ENCODE results near the gene SNPH.
"Not testable (repeated sequence)": the region's sequence is repeated elsewhere in the genome, so short reads cannot be mapped to it uniquely, and the experiment has no call there.

The SNPH gene, protein sequence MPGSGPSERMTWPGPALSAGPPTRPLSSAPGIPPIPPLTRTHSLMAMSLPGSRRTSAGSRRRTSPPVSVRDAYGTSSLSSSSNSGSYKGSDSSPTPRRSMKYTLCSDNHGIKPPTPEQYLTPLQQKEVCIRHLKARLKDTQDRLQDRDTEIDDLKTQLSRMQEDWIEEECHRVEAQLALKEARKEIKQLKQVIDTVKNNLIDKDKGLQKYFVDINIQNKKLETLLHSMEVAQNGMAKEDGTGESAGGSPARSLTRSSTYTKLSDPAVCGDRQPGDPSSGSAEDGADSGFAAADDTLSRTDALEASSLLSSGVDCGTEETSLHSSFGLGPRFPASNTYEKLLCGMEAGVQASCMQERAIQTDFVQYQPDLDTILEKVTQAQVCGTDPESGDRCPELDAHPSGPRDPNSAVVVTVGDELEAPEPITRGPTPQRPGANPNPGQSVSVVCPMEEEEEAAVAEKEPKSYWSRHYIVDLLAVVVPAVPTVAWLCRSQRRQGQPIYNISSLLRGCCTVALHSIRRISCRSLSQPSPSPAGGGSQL

DNA sequence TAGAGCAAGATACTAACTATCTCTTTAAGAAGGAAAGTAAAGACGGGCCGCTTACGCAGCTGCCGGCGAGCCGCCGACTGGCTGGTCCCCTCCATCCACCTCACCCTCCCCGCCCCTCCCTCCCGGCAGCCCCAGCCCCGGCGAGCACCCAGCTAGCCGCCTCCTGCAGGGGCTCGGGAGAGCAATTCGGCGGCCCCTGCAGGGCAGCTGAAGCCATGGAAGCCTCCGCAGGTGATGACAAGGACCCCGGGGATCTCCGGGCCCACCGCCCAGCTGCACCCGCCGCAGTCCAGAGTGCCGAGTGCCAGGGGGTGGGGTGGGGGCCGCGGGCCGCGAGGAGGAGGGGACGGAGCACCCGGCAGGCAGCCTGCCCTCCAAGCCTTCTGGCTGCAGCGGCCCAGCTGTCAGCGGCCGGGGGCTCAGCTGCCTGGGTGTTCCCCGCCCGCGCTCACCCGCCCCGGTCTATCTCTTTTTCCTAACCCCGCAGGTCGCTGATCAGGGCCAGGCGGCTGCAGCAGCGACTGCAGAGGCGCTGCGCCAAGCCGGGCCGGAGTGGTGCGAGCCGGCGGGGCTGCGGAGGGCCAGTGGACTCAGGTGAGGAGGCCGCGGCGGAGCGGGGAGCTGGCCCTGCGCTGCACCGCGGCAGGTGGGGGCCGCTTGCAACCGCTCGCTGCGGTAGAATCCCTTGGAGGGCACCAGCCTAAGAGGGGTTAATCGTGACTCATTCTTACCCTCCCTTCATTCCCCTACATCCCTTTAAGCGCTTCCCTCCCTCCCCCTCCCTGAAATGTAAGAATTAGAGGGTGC is at the start of gene SNPH:
Gene SNPH (plus strand): TSS at position 128 of the 807 bp plus-strand sequence. CDS start 29,946 bp downstream, outside the sequence.
- peak; percentile 66 for DNase-seq

DNA sequence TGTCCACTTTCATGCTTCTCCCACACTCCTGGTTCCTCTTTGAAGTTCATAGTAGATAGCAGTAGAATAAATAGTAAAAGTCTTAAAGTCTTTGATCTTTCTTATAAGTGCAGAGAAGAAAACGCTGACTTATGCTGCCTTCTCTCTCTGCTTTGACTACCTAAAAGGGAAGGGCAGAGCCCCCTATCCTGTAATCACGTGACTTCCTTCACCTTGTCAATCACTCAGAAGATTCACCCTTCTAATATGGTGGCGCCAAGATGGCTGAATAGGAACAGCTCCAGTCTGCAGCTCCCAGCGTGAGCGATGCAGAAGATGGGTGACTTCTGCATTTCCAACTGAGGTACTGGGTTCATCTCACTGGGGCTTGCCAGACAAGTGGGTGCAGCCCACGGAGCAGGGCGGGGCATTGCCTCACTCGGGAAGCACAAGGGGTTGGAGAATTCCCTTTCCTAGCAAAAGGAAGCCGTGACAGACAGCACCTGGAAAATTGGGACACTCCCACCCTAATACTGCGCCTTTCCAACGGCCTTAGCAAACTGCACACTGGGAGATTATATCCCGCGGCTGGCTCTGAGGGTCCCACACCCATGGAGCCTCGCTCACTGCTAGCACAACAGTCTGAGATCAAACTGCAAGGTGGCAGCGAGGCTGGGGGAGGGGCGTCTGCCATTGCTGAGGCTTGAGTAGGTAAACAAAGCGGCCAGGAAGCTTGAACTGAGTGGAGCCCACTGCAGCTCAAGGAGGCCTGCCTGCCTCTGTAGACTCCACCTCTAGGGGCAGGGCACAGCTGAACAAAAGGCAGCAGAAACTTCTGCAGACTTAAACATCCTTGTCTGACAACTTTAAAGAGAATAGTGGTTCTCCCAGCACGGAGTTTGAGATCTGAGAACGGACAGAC is 49.3 kb upstream of the SNPH start:
- DNase-seq: not testable (repeated sequence)

DNA sequence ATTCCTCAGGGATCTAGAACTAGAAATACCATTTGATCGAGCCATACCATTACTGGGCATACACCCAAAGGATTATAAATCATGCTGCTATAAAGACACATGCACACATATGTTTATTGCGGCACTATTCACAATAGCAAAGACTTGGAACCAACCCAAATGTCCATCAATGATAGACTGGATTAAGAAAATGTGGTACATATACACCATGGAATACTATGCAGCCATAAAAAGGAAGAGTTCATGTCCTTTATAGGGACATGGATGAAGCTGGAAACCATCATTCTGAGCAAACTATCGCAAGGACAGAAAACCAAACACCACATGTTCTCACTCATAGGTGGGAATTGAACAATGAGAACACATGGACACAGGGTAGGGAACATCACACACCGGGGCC is 43.3 kb upstream of the SNPH start:
- not testable (repeated sequence) for DNase-seq

DNA sequence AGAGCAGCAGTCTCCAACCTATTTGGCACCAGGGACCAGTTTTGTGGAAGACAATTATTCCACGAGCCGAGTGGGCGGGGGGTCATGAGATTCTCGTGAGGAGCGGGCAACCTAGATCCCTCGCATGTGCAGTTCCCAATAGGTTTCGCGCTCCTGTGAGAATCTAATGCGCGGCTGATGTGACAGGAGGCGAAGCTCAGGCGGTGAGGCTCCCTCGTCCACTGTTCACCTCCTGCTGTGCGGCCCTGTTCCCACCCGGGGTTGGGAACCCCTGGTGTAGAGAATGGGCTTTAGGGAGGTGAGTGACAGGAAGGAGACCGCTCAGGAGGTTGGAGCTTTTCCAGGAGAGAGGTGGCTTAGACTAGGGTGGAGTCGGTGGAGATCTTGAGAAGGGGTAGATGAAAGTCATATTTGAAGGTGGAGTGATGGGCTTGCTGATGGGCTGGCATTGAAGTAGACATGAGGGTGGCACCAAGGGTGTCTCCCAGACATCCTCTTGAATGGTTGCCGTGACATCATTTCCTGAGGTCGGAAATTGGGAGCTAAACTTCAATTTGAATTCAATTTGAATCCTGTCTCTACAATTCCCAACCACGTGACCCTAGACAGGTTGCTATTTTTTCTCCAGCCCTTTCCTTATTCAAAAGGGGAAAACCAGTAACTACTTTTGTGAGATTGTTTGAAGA is 41.7 kb upstream of the SNPH start:
- no peak for DNase-seq

DNA sequence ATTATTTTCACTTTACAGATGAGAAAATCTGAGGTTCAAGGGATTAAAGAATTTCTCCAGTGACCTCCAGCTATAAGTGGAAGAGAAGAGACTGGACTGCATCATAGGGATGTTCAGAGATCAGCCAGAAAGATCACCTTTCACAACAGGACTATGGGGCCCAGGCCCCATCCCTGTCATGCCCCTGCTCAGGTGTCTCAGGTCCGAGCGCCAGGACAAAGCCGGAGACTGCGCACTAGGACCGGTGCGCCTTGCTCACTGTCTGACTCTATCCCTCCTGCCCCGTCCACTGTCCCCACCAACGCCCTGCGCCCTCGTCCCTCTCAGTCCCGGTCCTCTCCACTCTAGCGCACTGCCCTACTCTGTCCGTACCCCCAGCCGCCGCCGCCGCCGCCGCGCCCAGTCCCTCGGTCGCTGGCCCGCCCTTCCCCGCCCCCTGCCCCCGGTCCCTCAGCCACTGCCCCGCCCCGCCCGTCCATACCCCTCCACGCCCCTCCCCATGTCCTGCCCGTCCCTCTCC is 40.8 kb upstream of the SNPH start:
- no peak for DNase-seq

DNA sequence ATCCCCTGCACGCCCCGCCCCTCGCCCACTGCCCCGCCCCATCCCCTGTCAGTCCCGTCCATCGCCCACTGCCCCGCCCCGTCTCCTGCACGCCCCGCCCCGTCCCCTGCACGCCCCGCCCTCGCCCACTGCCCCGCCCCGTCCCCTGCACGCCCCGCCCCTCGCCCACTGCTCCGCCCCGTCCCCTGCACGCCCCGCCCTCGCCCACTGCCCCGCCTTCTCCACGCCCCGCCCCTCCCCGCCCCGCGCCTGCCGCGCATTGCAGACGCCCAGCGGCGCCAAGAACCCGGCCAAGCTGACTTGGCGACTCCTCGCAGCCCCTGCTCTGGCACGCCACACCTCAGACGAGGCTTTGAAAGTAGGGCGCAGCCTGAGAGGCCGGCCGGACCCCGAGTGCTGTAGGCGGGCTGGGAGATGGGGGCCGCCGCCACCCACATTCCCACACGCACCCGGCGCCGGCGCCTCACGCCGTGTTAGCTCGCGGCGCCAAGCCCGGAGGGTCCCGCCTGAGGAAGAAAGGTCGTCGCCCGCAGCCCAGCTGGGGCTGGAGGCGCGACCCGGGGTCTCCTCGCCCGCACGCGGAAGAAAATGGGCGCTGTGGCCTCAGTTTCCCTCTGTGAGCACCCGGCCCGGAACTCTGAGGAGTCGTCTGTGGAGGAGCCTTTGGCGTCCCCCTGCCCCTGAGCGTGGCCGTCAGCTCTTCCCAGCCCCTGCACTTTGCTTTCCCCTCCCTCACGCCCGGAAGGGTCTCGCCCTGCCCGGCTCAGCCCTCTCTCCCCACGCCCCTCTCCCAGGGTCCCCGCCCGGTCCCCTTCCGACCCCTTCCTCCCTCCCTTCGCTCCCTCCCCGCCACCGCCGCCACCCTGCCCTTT is 40.1 kb upstream of the SNPH start, which contains the start of gene RAD21L1:
Gene RAD21L1 (plus strand): TSS at position 262 of the 872 bp plus-strand sequence. CDS start 2,410 bp downstream, outside the sequence.
- DNase-seq: peak; percentile 74

DNA sequence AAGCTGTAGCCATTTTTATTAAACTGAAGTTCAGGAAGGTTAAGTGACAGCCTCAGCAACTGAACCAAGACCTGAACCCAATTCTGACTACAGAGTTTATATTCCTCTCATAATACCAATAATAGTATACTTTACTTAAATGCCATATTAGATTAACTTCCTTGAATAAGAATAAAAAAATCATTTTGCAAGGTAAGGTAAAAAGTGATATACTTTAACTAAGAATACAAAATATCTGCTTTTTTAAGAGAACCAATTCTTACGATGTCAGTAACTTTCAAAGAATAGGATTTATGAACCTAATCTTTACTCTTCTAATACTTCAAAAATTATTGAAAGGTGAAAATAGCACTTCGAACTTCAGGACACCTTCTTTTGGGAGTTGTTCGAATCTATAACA is 36.6 kb upstream of the SNPH start:
- no peak for DNase-seq

DNA sequence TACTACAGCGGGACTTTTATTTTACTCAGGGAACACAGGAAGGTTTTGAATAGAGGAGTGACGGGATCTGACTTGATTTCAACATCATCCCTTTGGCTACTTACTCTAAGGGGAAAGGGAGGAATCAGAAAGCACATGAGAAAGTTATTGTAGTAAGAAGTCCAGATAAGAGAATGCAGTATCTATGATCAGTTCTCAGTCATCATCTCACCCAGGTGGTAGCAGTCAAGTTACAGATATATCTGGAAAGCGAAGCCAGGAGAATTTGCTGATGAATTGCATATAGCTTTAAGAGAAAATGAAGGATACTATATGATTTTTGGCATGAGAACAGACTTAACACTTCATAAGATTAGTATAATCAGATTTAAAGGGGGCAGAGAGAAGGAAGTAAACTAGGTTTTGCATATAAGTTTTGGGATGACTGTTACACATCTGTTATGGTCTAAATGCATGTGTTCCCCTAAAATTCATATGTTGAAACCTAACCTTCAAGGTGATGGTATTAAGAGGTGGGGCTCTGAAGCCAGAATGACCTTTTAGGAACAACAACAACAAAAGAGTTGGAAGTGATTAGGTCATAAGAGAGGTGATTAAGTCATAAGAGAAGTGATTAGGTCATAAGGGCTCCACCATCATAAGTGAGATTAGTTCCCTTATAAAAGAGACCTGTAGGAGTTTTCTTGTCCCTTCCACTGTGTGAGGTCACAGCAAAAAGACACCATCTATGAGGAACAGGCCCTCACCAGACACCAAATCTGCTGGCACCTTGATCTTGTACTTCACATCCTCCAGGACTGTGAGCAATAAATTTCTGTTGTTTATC is 33.6 kb upstream of the SNPH start:
- DNase-seq: no peak

DNA sequence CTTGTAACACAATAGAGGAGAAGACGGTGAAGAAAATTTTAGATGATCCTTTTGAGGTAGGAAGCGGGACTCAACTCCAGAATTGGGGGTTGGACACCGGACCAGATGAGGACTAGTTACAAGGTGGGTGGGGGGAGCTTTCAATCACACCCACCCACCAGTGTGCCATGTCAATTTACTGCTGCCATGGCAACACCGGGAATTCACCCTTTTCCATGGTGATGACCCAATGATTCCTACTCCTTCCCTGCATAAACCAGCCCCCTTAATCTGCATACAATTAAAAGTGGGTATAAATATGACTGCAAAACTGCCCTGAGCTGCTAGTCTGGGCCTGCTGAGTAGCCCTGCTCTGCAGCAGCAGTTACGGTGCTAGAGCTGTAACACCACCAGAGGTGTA is 25.5 kb upstream of the SNPH start:
- DNase-seq: no peak

DNA sequence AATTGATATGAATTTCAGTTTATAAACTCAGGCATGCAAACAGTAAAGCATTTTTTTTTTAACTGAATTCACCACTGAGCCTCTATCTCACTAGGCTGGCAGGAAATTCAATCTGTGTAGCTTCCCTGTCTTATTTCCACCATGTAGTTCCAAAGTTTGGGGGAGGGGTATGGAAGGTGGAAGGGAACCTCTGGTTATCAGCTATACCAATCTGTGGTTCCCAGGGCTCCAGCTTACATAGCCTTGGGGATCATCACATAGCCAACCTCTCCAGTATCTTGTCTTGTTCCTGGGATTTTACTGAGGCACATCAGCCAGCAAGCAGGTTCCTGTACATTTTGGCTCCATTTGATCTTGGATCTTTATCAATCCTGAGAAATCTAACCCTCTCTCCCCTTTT is 24.6 kb upstream of the SNPH start:
- no peak for DNase-seq

DNA sequence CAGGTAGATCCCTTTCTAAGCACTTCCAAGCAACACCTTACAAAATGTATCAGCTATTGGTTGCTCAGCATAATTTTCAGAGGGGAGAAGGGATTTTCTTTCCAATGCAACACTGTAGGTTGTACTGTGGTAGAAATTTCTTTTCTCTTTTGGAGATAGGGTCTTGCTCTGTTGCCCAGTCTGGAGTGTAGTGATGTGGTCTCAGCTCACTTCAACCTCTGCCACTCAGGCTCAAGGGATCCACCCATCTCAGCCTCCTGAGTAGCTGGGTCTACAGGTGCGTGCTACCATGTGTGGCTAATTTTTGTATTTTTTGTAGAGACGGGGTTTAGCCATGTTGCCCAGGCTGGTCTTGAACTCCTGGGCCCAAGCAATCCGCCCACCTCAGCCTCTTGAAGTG is 24.0 kb upstream of the SNPH start:
- DNase-seq: no peak

DNA sequence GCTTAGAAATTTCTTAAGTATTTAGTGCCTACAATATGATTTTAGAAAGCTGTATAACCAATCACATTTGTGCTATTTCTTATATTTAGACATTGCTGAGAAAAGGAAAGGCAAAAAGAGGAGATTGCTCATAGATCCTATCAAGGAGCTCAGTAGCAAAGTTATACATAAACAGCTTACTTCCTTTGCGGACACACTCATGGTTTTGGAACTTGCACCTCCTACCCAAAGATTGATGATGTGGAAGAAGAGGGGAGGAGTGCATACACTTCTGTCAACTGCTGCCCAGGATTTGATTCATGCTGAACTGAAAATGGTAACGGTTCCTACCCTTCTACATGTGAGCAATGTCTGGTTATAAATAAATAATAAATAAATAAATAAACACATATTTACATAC is 23.6 kb upstream of the SNPH start:
- no peak for DNase-seq

DNA sequence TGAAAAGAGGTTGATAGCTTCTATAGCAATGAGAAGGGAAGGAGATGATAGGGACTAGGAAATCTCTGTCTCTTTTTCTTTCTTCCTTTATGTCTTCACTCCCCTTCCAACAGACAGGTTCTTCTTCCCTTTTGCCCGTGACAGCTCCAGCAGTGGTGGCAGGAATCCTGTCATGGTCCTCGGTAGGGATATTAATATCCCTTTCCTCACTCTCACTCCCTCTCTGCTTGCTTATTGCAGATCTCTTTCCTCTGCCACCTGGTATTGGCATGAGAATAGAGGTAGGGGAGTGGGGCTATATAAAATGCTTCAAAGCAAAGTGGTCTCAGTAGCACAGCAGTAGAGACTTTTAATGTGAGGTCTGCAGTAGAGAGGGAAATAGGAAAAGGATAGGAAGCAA is 20.5 kb upstream of the SNPH start:
- DNase-seq: no peak

DNA sequence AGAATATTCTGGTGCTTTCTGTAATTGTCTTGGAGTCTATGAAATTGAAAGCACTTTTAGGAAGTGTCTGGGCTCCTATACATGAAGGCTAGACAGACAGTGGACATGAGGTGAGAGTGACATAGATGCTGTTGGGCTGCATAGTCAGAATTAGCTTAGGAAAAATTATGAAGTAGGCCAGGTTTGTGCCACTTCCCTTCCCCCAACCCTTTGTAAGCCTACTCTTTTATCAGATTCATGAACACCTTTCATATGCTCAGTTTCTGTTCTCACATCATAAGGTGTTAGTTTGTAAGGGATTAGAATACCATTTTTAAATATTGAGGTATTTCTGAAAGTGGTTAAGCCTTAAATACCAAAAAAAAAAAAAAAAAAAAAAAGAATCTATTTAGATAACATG is 18.4 kb upstream of the SNPH start:
- DNase-seq: no peak

DNA sequence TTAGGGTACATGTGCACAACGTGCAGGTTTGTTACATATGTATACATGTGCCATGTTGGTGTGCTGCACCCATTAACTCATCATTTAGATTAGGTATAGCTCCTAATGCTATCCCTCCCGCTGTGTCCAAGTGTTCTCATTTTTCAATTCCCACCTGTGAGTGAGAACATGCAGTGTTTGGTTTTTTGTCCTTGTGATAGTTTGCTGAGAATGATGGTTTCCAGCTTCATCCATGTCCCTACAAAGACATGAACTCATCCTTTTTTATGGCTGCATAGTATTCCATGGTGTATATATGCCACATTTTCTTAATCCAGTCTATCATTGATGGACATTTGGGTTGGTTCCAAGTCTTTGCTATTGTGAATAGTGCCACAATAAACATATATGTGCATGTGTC is 15.8 kb upstream of the SNPH start:
- DNase-seq: not testable (repeated sequence)

DNA sequence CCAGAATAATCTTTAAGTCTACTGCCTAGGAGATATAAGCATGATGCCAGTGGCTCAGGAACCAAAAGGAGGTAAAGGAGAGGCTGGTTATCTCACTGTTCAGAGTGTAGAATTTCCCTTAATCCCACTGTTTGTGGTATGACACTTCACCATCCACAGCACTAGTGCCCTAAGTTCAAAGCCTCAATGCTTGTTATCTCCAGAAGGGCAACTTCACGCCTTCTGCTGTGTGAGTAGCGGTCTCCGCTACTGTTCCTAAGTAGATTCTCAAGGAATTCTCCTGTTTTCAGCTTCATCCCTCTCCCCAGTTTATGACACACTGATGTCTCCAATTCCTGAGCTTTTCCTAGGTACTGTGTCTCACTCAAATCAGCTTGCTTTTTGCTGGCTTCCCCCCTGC is 13.7 kb upstream of the SNPH start:
- no peak for DNase-seq

DNA sequence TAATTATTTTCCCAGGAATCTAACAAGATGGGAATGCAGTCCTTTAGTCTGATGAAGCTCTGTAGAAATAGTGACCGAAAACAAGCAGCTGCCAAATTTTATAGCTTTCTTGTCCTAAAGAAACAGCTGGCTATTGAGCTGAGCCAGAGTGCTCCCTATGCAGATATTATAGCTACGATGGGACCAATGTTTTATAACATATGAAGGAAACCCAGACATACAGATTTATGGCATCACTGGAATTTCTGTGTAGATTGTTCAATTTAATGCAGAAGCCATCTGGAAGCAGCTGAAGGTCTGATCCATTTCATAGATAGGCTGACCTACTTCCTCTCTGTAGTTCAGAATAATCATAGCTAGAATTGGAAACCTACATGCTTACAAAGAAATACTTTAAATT is 11.8 kb upstream of the SNPH start:
- no peak for DNase-seq

DNA sequence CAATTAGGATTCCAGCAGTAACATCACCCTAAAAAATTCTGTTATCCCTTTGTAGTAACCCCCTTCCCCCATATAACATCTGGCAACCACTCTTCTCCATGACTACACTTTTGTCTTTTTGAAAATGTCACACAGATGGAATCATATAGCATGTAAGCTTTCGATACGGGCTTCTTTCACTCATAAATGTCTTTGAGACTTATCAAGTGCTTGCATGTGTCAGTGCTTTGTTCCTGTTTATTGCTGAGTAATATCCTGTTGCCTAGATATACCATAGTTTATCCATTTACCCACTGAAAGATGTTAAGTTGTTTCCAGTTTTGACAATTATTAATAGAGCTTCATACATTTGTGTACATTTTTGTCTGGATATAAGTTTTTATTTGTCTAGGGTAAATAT is 10.4 kb upstream of the SNPH start:
- DNase-seq: no peak

DNA sequence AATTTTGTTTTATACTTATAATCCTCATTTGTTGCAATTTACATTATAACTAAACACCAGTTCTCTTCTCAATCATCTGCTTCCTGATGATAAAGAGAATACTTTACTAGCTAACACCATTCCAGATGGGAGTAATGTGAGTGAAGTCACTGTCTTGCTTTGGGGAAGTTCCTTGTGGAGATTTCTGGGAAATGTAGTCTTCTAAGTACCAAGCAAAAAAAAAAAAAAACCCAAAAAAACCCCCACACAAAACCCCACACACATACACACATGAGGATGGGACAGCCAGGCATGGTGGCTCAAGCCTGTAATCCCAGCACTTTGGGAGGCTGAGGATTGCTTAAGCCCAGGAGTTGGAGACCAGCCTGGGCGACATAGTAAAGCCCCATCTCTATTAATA is 2.2 kb upstream of the SNPH start:
- DNase-seq: no peak

DNA sequence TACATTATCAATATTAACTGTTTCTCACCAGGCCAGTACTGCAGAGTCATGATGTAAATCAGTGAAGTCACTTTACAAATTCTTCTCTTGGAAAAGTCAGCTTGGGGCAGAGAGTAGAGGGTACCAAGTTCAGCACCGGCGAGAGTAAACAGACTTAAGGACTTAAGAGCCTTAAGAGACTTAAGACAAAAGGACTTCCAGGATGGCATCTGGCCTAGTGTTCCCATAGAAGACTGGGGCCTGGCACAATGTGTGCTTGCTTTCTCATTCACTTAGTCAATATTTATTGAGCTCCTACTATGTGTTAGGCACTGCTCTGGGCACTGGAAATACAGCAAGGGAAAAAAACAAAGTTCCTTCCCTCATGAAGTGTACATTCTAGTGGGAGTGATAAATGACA is 1.4 kb upstream of the SNPH start:
- no peak for DNase-seq
